Kidney (tissue), 14 donors: Measurements from ENCODE around the gene IQCK. TPM values are rescaled to one million over a fixed set of nuclear protein-coding genes. Genes with fewer than 3 reads are reported as not detected.

ENCODE experiments used
- DNase-seq, 5 donors: peaks; one replicate each; pipeline ENCODE4 v3.0.0-alpha.2; 2013 to 2020
- FAIRE-seq: peaks from 2 replicates; lab custom pipeline; 2012; peaks lifted over from hg19 to GRCh38; lab: Jason Lieb, UNC
- H3K27ac ChIP-seq, 2 donors: one replicate each; pipeline ENCODE4 v1.7.0; 2013; ENCODE audit warnings: low read depth in 2 of 2, low read length in 2 of 2, inconsistent platforms in 1 of 2
- H3K27me3 ChIP-seq: one replicate; pipeline ENCODE4 v1.7.1; 2013; ENCODE audit warnings: low read length, inconsistent platforms; ENCODE audit not compliant: control insufficient read depth, insufficient read depth
- H3K36me3 ChIP-seq, 3 donors: one replicate each; pipeline versions ENCODE4 v1.7.0 to v1.7.1; 2013; ENCODE audit warnings: low read length in 3 of 3, control low read depth in 1 of 3, inconsistent platforms in 1 of 3; ENCODE audit not compliant: insufficient read depth in 3 of 3, control insufficient read depth in 2 of 3
- H3K4me1 ChIP-seq, 3 donors: one replicate each; pipeline versions ENCODE4 v1.7.0 to v1.7.1; 2013; ENCODE audit warnings: low read length in 3 of 3, inconsistent platforms in 1 of 3, low read depth in 1 of 3; ENCODE audit not compliant: control insufficient read depth in 2 of 3, insufficient read depth in 2 of 3
- H3K4me3 ChIP-seq, 3 donors: one replicate each; pipeline versions ENCODE4 v1.7.0 to v1.8.1; 2013; ENCODE audit warnings: low read length in 3 of 3, control low read depth in 1 of 3, inconsistent platforms in 1 of 3
- H3K9ac ChIP-seq, 3 donors: one replicate each; pipeline versions ENCODE4 v1.7.0 to v1.7.1; 2013; ENCODE audit warnings: low read length in 3 of 3, control low read depth in 1 of 3, inconsistent platforms in 1 of 3
- H3K9me3 ChIP-seq, 3 donors: one replicate each; pipeline versions ENCODE4 v1.7.0 to v1.7.1; 2013; ENCODE audit warnings: low read length in 3 of 3, control low read depth in 1 of 3, inconsistent platforms in 1 of 3; ENCODE audit not compliant: control insufficient read depth in 2 of 3, insufficient read depth in 1 of 3
- CTCF ChIP-seq: IDR thresholded peaks from 3 replicates; pipeline ENCODE4 v1.5.1; 2012; ENCODE audit warnings: mild to moderate bottlenecking, moderate library complexity, borderline replicate concordance; ENCODE audit not compliant: insufficient read depth; ENCODE audit errors: extremely low read depth
- intact Hi-C: fragments of 100-400 bp; cut with DNase I; formaldehyde crosslinking; loops from one replicate; pipeline ENCODE4 v1.11.1; 2022
- polyA plus RNA-seq: library from polyadenylated mRNA; stranded (reverse); fragments of 350-450 nt; fragmentation: Illumina TruSeq; extraction: RNeasy Lipid Tissue Mini Kit (QIAGEN cat#74804); gene quantifications from one replicate; pipeline ENCODE4 v1.2.3, GENCODE V29; 2014; ENCODE audit warnings: low read depth, low replicate concordance; ENCODE audit not compliant: insufficient read depth
- total RNA-seq: library from RNA; stranded (reverse); fragmentation: NEBNext Ultra II Directional; extraction: Animal tissue kit (Norgen Biotek cat#: 25700); gene quantifications from one replicate; pipeline ENCODE4 v1.2.1, GENCODE V29; 2021
- donor health status: control.
- donor health status: control.
- donor health status: control.
- donor health status: control.
- donor health status: control.
- donor health status: DM: yes; HTN: yes; CAD: no.
- donor health status: Normal renal cell carcinoma (clear cell type).

IQCK gene
- total and polyA plus RNA-seq, 2 donors from 2014 or later: 35.4 to 38.1 TPM

GRCh38 chr16:19874026-19874425 lies 156.0 kb downstream of the IQCK start:
- intact Hi-C loops: no loop called here
- Histone ChIP-seq H3K9ac (no peak overlapping the region), H3K4me3 (no peak overlapping the region), H3K27me3 (no peaks in the 10 kb centered on the region), H3K27ac (no peak overlapping the region), H3K4me1 (peaks cover 0 to 14% (median 0%) of the 10 kb centered on the region in 3 donors), H3K9me3 (no peaks in the 10 kb centered on the region), H3K36me3 (peaks cover 0 to 18% (median 0%) of the 10 kb centered on the region in 3 donors)
- FAIRE-seq (no peak), DNase-seq (no peak)
- no peak for TF ChIP-seq CTCF

- no peaks in the 10 kb centered on the region for H3K27me3 ChIP-seq
- H3K4me1 ChIP-seq: peaks cover 0 to 17% (median 0%) of the 10 kb centered on the region in 3 donors
- H3K4me3 ChIP-seq: no peak overlapping the region
- no peaks in the 10 kb centered on the region for H3K9me3 ChIP-seq
- FAIRE-seq: no peak
- TF ChIP-seq CTCF: no peak
- no peak overlapping the region for H3K9ac ChIP-seq
- H3K36me3 ChIP-seq: peaks cover 0 to 17% (median 0%) of the 10 kb centered on the region in 3 donors
- intact Hi-C loops: no loop called here
- no peak for DNase-seq
- H3K27ac ChIP-seq: no peak overlapping the region
Observed at GRCh38 chr16:19874851-19875546, 156.9 kb downstream of the IQCK start.

- intact Hi-C loops: no loop called here
Observed at GRCh38 chr16:19875900-19876299, 157.8 kb downstream of the IQCK start.

More at GRCh38 chr16:19875900-19876299, 157.8 kb downstream of the IQCK start:
- Histone ChIP-seq H3K27ac (peak overlapping the region in 1 of 2 donors; percentile 32), H3K4me3 (no peak overlapping the region), H3K4me1 (peaks cover 0 to 18% (median 0%) of the 10 kb centered on the region in 3 donors), H3K9ac (no peak overlapping the region), H3K9me3 (no peaks in the 10 kb centered on the region), H3K36me3 (peaks cover 0 to 11% (median under 1%) of the 10 kb centered on the region in 3 donors), H3K27me3 (no peaks in the 10 kb centered on the region)
- FAIRE-seq (no peak), DNase-seq (no peak)
- no peak for TF ChIP-seq CTCF
